ENCODE measurements around the gene ITGBL1.

Gene ITGBL1

DNA sequence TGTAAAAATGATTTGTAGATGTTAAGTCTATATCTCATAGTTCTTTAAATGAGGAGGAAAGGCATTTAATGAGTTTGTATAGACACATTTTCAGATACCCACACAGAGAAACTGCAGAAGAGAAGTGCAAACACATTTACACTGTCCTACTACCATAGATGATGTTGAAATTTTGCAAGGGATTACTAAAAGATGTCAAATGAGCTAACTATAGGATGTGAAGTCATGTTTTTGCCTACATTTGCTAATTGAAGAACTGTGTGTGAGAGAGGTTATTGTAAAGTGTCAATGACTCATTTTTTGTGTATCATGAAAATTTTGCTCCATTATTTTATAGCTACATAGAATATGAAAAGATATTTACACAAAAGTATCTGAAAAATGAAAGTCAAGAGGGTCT is 178.9 kb downstream of the ITGBL1 start:
- Histone ChIP-seq H3K9me3 (ENCODE audit: control insufficient read depth, insufficient read depth, low read depth, low read length) (no peaks in the 10 kb centered on the region), H3K36me3 (ENCODE audit: control insufficient read depth in 2 of 2, insufficient read depth in 1 of 2, low read length in 2 of 2) (no peaks in the 10 kb centered on the region), H3K4me3 (ENCODE audit: low read depth, low read length) (no peak overlapping the region), H3K4me1 (ENCODE audit: control insufficient read depth, insufficient read depth, low read length) (no peaks in the 10 kb centered on the region), H3K27ac (ENCODE audit: extremely low read depth, low read depth, low read length) (no peak overlapping the region)
- POLR2A ChIA-PET: no interaction called here
- TF ChIP-seq, protein P1, sequence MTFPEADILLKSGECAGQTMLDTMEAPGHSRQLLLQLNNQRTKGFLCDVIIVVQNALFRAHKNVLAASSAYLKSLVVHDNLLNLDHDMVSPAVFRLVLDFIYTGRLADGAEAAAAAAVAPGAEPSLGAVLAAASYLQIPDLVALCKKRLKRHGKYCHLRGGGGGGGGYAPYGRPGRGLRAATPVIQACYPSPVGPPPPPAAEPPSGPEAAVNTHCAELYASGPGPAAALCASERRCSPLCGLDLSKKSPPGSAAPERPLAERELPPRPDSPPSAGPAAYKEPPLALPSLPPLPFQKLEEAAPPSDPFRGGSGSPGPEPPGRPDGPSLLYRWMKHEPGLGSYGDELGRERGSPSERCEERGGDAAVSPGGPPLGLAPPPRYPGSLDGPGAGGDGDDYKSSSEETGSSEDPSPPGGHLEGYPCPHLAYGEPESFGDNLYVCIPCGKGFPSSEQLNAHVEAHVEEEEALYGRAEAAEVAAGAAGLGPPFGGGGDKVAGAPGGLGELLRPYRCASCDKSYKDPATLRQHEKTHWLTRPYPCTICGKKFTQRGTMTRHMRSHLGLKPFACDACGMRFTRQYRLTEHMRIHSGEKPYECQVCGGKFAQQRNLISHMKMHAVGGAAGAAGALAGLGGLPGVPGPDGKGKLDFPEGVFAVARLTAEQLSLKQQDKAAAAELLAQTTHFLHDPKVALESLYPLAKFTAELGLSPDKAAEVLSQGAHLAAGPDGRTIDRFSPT (tag by site-specific recombination; IDR thresholded peaks at IDR 0.05): no peak
- TF ChIP-seq GLIS2 (tag by site-specific recombination; IDR thresholded peaks at IDR 0.05): no peak
- no peak for TF ChIP-seq ZNF184 (tag by site-specific recombination; IDR thresholded peaks at IDR 0.05)
- TF ChIP-seq SP3 (tag by site-specific recombination; IDR thresholded peaks at IDR 0.05): no peak
- no peak for TF ChIP-seq ZNF777 (tag by site-specific recombination; IDR thresholded peaks at IDR 0.05; ENCODE audit: borderline replicate concordance)
- TF ChIP-seq ZNF558 (tag by site-specific recombination; IDR thresholded peaks at IDR 0.05): no peak
- TF ChIP-seq ZNF660 (tag by site-specific recombination; IDR thresholded peaks at IDR 0.05): no peak
- no peak for TF ChIP-seq OSR2 (tag by site-specific recombination; IDR thresholded peaks at IDR 0.05)
- TF ChIP-seq, protein P2, sequence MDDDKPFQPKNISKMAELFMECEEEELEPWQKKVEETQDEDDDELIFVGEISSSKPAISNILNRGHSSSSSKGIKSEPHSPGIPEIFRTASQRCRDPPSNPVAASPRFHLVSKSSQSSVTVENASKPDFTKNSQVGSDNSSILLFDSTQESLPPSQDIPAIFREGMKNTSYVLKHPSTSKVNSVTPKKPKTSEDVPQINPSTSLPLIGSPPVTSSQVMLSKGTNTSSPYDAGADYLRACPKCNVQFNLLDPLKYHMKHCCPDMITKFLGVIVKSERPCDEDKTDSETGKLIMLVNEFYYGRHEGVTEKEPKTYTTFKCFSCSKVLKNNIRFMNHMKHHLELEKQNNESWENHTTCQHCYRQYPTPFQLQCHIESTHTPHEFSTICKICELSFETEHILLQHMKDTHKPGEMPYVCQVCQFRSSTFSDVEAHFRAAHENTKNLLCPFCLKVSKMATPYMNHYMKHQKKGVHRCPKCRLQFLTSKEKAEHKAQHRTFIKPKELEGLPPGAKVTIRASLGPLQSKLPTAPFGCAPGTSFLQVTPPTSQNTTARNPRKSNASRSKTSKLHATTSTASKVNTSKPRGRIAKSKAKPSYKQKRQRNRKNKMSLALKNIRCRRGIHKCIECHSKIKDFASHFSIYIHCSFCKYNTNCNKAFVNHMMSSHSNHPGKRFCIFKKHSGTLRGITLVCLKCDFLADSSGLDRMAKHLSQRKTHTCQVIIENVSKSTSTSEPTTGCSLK (tag by site-specific recombination; IDR thresholded peaks at IDR 0.05): no peak
- TF ChIP-seq ZNF658 (tag by site-specific recombination; IDR thresholded peaks at IDR 0.05): no peak
- no peak for TF ChIP-seq ZSCAN30 (tag by site-specific recombination; IDR thresholded peaks at IDR 0.05)
- TF ChIP-seq ZNF404 (tag by site-specific recombination; IDR thresholded peaks at IDR 0.05): no peak
- TF ChIP-seq, protein P3, sequence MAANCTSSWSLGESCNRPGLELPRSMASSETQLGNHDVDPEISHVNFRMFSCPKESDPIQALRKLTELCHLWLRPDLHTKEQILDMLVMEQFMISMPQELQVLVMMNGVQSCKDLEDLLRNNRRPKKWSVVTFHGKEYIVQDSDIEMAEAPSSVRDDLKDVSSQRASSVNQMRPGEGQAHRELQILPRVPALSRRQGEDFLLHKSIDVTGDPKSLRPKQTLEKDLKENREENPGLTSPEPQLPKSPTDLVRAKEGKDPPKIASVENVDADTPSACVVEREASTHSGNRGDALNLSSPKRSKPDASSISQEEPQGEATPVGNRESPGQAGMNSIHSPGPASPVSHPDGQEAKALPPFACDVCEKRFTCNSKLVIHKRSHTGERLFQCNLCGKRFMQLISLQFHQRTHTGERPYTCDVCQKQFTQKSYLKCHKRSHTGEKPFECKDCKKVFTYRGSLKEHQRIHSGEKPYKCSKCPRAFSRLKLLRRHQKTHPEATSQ (tag by site-specific recombination; IDR thresholded peaks at IDR 0.05): no peak
- TF ChIP-seq SP2 (tag by site-specific recombination; IDR thresholded peaks at IDR 0.05): no peak
- no peak for TF ChIP-seq ZNF48 (tag by site-specific recombination; IDR thresholded peaks at IDR 0.05)
- CTCF ChIA-PET: interaction anchor here (0.6 kb wide), 1 partner anchor 128 kb away, joined by 6 read pairs; no protein-coding TSS in a partner anchor

DNA sequence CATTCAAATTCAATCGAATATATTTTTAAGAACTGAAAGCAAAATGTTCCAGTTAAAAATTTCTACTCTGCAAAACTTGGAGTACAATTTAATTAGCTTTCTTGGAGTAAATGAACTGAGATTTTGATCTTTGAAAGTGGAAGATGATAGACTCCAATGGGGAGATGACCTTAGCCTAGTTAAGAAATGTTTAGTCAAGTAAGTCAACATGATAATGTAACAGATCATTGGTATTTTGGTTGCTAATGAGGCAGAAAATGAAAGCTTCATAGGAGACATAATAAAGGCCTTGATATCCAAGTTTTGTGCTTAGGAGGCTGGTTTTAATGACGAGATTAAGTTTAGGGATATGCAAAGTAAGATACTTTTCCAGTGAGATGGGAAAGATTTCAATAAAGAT is 181.7 kb downstream of the ITGBL1 start:
- no peaks in the 10 kb centered on the region for H3K4me1 ChIP-seq (ENCODE audit: control insufficient read depth, insufficient read depth, low read length)
- ChIA-PET CTCF (no interaction called here), POLR2A (no interaction called here)

More for the DNA sequence above, 181.7 kb downstream of the ITGBL1 start:
- Histone ChIP-seq H3K9me3 (ENCODE audit: control insufficient read depth, insufficient read depth, low read depth, low read length) (no peaks in the 10 kb centered on the region), H3K4me3 (ENCODE audit: low read depth, low read length) (no peak overlapping the region), H3K36me3 (ENCODE audit: control insufficient read depth in 2 of 2, insufficient read depth in 1 of 2, low read length in 2 of 2) (no peaks in the 10 kb centered on the region), H3K27ac (ENCODE audit: extremely low read depth, low read depth, low read length) (no peak overlapping the region)
- TF ChIP-seq ZNF341 (tag by site-specific recombination; IDR thresholded peaks at IDR 0.05; ENCODE audit: low read depth) (no peak), ZNF155 (tag by site-specific recombination; IDR thresholded peaks at IDR 0.05) (no peak), ZNF654 (tag by site-specific recombination; IDR thresholded peaks at IDR 0.05; ENCODE audit: low read depth) (no peak), ZNF791 (tag by site-specific recombination; IDR thresholded peaks at IDR 0.05) (no peak), ZEB2 (tag by site-specific recombination; IDR thresholded peaks at IDR 0.05) (no peak), ZNF169 (tag by site-specific recombination; IDR thresholded peaks at IDR 0.05) (no peak)
- TF ChIP-seq, protein P4, sequence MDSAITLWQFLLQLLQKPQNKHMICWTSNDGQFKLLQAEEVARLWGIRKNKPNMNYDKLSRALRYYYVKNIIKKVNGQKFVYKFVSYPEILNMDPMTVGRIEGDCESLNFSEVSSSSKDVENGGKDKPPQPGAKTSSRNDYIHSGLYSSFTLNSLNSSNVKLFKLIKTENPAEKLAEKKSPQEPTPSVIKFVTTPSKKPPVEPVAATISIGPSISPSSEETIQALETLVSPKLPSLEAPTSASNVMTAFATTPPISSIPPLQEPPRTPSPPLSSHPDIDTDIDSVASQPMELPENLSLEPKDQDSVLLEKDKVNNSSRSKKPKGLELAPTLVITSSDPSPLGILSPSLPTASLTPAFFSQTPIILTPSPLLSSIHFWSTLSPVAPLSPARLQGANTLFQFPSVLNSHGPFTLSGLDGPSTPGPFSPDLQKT (IDR thresholded peaks at IDR 0.05; ENCODE audit: borderline replicate concordance, low read depth, low read length): no peak

Data from HEK293 (cell line).